GM18517 (cell line): ENCODE data around the gene DDX52.
"Not testable (repeated sequence)": the region's sequence is repeated elsewhere in the genome, so short reads cannot be mapped to it uniquely, and the experiment has no call there.

ENCODE experiments used
- ATAC-seq: cut with Tn5 transposase; IDR thresholded peaks from one replicate; pipeline ENCODE4 v1.9.1; 2021; ENCODE audit warnings: mild to moderate bottlenecking, moderate library complexity; ENCODE audit not compliant: unreplicated experiment

The DDX52 gene

DNA sequence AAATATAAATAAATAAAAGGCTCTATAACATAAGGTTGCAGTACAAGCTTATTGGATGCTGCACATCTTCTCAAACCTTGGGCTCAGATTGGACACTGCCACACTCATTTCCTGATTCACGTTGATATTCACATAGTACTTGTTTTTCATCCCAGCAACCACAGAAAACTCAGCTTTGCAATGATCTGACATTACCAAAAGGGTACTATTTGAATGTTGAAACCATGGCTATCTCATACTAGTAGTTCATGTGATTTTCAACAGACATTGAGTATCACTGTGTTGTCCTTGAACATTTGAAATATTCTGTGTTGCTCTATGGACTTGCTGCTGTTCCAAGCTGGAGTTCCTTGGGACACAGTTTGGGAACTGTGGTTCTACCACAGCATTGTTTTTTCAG, 14.0 kb upstream of the DDX52 start:
- ATAC-seq = no peak

DNA sequence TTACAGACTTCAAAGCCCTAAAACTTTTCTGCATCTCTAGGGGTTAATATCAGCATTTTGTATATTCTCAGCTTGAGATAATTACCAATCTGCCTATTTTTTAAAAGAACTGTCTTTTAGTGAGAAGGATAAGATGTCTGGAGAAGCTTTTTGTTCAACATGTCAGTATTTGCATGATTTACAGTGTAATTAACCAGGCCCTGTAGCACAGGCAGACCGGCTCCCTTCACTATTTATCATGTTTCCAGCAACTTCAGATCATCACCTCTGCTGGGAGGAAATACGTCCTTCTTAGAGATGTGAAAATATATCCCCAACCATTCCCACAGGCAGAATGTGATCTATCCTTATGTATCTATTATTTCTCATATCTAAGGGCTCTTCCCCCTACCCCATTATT, 8.6 kb upstream of the DDX52 start:
- ATAC-seq = no peak

DNA sequence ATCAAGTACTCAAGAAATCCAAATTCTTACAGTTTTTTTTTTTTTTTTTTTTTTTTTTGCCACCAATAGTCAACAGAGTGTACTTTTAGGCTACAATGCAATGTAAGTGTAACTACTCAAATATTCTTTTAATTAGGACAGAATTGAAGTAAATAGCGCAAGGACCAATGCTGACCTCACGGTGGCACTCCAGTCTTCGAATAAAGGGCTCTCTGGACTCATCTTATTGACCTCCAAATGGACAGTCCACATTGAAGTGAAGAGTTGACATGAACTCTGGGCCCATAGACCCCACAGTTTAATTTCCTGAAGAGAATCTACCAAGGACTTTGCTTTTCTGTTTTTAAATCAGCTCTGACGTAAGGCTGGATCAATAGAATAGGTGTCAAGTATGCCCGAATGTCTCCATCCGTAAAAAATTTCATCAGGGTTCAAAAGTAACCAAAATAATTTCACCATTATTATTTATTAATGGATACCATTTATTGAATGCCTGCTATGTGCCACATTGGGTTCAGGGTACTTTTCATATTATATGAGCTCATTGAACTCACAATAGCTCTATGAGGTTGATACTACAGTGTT, 7.3 kb upstream of the DDX52 start:
- ATAC-seq = no peak

DNA sequence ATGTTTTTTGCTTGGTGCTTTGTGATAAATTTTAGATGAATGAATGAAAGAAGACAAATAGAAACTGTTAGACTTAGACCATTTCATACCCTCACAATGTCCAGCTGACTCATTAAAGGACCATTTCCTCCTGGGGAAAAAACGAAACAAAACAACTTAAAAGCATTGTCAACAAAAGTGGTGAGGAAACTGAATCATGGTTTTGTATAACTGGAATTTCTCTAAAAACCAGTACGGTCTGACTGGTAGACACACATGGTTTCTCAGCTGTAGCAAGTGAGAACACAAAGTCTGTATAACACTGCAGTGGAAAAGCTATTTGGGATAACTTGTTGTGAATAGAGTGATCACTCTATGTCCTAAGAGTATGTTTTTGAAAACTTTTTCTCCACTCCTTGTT, 5.3 kb upstream of the DDX52 start:
- ATAC-seq = no peak

DNA sequence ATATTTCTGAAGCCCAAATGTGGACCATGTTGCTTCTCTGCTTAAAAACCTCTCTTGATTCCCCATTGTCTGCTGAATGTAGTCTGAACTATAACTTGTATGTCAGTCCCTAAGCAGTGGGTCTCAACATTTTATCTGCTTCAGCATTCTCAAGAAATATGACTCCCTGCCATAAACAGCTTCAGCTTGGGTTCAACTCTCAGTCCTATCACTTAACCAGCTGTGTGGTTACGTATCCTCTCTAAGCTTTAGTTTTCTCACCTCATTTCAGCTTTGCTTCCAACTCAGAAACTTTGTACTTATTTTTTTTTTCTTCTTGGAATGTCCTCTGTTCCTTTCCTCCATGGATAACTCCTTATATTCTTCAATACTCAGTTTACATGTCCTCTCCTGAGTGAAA, 4.6 kb upstream of the DDX52 start:
- ATAC-seq = no peak

DNA sequence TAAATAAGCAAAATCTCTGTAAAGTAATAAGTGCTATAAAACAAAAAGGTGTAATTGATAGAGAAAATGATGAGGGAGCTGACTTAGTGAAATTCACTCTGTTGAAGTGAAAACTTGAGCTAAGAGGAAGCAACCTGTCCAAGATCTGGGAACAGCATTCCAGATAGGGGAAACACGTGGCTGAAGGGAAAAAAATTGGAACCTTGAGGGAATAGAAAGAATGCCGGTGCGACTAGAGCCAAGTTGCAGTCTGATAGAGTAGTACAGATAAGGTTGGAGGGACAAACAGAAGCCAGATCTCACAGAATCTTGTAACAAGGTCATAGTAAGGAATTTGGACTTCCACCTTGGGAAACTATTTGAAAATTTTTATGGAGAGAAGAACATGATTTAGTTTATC, 623 bp upstream of the DDX52 start:
- ATAC-seq = no peak

DNA sequence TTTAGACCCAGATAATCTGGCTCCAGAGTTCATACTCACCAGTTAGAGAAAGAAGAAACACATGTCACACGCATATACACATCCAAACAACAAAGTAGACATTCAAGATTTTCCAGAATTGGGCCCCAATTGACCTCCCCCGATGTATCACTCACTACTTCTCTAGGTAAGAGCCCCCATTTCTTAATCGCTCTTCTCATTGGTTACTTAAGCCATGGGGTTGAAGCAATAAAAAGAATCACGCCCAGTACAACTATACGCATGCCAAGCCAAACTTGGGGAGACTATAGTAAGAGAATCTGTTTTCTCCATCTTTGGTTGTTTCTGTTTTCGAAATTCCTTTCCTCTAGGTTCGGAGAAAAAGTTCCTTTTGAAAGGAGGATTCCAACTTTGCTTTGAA, 565 bp downstream of the DDX52 start:
- no peak for ATAC-seq

DNA sequence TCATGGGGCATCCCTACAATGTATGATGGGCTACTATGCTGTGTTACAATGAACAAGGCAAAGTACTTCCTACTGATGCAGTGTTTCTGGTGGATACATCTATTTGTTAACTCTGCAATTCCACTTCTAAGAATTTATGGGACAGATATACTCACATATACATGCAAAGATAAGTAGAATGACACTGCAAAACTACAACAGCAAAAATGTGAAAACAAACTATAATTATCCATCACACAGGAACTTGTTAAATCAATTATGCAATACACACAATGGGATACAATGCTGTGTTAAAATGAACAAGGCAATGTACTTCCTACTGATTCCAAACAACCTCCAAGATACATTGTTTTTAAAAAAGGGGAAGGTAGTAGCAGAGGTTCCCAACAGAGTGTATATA, 3.2 kb downstream of the DDX52 start:
- ATAC-seq = no peak

DNA sequence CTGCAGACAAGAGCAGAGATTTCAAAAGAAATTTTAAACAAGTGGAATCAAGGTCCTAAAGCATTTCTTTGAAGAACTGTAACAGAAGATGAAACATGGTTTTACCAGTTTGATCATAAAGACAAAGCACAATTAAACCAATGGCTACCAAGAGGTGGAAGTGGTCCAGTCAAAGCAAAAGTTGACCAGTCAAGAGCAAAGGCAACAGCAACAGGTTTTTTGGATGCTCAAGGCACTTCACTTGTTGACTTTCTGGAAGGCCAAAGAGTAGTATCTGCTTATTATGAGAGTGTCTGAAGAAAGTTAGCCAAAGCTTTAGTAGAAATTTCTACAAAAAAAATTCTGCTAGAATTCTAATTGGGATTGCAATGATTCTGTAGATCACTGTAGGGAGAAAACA, 5.3 kb downstream of the DDX52 start:
- no peak for ATAC-seq

DNA sequence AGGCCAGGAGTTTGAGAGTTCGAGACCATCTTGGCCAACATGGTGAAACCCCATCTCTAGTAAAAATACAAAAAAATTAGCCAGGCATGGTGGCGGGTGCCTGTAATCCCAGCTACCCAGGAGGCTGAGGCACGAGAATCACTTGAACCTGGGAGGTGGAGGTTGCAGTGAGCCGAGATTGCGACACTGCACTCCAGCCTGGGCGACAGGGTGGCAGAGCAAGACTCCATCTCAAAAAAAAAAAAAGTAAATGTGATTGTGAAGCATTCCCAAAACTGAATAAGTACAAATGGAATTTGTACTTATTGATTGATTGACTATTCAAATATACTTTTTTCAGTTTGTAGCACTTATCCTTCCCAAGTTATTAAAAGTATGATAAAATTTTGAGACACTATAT, 26.8 kb downstream of the DDX52 start:
- ATAC-seq = not testable (repeated sequence)

DNA sequence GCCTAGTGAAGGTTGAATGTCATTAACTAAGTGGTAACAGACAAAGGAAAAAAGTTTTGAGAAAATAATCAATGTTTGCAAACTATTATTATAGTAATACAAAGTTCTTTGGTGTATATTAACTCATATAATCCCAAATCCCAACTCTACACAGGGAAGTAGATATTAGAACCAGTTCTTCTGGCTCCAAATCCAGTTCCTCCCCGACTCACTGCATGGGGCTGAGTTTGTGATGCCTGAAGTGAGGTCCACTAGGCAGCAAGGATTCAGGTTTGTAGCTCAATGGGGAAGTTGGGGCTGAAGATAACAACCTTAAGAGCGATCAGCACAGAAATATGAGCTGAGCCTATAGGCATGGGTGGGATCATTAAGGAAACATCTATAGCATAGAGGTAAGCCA, 28.4 kb downstream of the DDX52 start:
- no peak for ATAC-seq

DNA sequence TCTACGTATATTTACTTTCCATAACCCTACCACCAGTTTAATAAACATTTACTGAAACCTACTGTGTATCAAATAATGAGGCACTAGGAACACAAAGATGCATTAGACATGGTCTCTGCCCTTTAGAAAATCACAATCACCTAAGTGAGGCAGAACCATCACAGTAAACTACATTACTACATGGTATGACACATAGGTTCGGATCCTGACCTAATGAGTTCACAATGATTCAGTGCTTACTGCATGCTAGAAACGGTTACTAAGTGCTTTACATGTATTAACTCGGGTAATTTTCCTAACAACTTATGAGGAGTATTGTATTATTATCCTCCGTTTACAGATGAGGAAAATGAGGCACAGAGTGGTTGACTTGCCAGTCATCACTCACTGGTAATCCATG, 28.9 kb downstream of the DDX52 start:
- no peak for ATAC-seq

DNA sequence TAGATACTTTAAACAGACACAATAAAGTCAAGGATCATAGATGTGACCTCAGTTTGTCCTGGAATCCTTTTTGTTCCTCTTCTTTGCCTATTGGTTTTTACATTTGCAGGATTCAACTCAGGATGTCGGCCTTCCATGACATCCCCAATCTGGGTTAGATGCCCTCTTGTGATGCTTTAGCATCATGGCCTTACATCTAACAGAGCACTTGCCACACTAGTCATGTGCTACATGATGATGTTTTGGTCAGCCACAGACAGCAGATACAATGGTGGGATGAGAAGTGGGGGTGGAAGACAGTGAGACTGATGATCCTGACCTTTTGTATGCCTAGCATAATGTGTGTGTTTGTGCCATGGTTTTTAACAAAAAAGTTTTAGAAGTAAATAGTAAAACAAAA, 32.3 kb downstream of the DDX52 start:
- ATAC-seq = no peak

DNA sequence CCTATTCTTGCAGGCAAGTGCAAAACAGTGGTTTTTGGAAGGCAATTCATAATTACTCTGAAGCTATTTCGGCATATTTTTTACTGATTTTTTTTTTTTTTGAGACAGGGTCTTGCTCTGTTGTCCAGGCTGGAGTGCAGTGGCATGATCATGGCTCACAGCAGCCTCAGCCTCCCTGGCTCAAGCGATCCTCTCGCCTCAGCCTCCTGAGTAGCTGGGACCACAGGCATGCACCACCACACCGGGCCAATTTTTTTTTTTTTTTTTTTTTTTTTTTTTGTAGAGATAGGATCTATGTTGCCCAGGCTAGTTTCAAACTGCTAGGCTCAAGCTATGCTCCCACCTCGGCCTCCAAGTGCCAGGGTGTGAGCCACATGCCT, 33.2 kb downstream of the DDX52 start:
- ATAC-seq = not testable (repeated sequence)

DNA sequence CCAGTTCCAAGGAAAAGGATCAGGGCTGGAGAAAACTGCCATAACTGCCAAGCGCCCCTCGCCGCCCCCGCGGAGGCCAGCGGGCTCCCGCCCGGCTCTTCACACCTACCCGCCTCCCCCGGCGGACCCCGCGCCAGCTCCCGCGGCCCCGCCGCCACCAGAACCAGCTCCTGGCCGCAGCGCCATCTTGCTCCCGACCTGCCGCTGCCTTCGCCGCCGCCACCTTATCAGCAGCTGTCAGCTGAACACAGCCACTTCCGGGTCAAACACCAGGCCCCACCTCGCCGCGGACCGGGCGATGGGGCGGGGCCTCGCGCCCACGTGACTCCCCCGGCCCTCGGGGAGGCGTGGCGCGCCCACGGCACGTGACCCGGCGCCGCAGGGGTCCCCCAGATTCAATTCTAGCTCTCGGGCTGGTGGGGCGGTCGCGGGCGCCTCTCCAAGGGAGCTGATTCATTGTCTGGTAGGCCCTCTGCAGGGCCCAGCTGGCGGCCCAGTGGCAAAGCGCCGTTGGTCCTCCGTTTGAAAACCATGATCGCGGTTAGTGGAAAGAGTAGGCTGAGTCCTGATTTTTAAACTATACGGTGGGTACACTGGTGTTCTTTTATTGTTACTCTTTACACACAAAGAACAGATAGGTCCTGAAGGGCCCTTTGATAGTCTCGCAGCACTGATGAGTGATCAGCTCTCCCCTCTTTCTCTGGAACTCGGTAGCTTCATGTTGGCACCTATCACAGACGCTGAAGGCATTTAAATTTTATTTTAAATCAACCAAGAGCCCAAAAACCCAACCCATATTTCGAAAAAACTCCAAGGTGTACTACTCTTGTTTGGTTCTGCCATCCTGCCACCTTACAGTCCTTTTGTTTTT, 33.8 kb downstream of the DDX52 start, which contains the start of gene SYNRG:
SYNRG (minus strand) TSS at position 249 of the 871 bp plus-strand sequence; CDS start at position 186, 63 bp downstream.
- peak; percentile 89 for ATAC-seq

DNA sequence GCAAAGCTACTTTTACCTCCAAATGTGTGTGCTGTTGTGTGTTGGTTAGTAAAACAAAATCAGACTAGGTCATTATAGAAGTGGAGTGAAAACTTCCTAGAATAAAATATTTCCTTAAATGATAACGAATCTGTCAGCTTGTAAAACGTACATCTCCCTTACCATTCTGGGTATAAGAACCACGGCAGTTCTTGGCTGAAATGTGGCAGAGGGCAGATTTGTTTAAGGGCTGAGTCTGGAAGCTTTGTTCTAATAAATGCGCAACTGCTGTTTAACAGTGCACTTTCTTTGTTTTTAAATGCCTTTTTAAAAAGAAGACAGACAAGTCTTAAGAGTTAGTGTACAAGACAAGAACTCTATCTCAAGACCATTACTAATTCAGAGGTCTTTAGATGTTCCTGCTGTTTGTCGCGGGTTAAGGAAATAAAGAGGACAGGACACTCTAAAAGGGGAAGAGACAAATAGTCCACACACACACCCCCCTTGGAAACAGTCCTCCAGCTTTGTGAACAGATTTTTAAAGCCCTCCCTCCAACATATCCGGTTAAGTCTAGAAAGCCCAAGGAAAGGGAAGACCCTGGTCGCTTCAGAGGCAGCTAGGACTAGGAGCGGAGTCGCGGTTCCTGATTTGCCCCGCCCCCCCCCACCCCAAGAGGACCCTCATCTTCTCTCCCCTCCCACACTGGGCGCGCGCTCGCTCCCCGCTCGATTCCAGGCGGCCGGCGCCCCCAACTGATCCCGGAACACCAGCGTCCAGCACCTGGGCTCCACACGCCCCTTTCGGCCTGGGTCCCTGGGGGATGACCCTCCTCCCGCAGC, 34.7 kb downstream of the DDX52 start:
- ATAC-seq = no peak

DNA sequence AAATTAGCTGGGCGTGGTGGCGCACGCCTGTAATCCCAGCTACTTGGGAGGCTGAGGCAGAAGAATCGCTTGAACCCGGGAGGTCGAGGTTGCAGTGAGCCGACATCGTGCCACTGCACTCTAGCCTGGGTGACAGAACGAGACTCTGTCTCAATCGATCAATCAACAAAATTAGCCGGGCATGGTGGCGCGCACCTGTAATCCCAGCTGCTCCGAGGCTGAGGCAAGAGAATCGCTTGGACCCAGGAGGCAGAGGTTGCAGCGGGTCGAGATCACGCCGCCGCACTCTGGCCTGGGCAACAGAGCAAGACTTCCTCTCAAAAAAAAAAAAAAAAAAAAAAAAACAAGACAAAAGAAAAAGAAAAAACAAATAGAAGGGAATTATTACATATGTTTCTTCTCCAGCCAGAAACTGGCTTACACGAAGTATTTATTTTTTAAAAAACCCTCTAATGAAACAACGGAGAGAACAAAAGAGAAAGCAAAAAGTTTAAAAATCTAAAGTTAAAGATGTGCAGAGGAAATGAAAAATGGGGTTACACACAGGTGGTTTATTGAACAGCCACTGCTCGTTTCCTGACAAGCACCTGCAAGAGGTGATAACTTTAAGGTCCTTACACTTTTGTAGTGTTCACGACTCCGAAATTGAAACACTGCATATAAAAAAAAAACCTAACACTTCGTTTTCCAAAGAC, 35.5 kb downstream of the DDX52 start:
- ATAC-seq = no peak

DNA sequence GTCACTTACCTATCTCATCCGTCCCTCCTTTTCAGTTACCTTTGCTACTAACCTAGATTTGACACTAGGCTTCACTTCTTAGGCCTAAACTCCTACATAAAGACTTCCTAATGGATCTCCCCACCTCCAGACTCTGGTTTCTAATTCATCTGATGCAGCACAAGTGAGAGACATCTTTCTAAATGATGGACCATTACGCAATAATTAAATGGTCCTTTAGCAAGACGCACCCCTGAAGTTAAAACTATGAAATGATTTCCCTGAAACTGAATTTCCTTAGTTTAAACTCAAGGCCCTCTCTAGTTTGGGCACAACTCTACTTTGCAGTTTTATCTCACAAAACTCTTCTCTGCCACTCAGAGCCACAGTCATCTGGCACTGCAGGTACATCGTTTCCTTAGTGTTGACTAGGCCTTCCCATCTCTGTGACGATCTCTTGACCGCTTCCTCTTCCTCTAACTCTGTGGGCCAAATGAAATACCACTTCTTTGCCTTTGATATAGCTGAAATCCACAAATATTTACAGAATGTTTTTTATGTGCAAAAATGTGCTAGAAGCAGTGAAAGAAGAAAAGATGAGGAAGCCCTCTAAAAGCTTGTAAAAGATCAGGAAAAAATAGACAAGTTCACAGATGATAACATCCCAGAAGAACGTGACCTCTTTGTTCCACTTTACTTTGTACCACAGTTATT, 37.3 kb downstream of the DDX52 start:
- ATAC-seq = no peak

DNA sequence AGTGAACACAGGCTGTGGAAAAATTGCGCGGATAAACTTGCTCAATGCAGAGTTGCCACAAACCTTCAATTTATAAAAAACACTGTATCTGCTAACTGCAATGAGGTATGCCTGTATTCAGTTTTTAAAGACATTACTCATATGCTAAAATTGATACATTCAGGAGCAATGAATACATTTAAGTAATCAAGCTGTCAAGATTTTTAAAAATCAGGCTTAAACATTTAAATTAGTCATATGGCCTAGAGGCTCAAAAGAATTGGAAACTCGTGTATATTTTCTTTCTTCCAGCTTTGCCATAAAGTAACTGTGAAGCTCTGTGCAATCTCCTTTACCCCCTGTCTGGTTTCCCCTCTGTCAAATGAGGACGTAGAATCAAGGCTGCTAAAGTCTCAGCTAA, 38.2 kb downstream of the DDX52 start:
- ATAC-seq = no peak

DNA sequence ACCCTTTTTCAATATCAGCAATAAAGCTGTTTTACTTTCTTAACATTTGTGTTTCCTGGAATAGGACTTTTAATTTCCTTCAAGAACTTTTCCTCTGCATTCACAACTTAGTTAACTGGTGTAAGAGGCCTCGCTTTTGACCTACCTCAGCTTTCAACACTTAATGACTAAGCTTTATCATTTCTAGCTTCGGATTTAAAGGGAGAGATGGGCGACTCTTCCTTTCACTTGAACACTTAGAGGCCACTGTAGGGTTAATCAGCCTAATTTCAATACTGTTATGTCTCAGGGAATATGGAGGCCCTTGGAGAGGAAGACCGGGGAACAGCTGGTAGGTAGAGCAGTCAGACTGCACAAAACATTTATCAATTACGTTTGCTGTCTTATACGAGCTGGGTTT, 38.7 kb downstream of the DDX52 start:
- no peak for ATAC-seq

DNA sequence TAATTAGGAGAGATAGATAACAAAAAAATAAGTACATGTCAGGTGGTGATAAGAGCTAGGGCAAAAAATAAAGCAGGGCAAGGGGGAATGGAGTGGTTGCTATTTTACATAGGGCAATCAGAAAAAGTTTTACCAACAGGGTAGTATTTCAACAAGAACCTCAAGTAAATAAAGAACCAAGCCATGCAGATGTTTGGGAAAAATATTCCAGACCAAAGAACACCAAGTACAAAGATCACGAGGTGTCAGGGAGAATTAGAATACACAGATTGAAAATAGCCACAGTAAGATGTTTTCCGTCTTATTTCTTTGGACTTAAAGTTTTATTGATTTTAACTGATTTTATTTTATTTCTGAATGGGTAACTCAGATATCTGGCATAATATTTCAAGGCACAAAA, 45.1 kb downstream of the DDX52 start:
- no peak for ATAC-seq
